Measurements from ENCODE around the gene TBRG1. TPM values are rescaled to one million over a fixed set of nuclear protein-coding genes. Genes with fewer than 3 reads are reported as not detected.

TBRG1 gene
- total and polyA plus RNA-seq, 2 of the 8 experiments (the other 6 are each of a cell fraction or from before 2014, with no cell fraction given): 16.3 to 26.7 TPM

GRCh38 chr11:124612045-124612444 is 10.6 kb upstream of the TBRG1 start (continued):
- TF ChIP-seq ATF3 (IDR thresholded peaks at IDR 0.05; ENCODE audit: insufficient read depth, low read depth, low read length) (no peak), EGR1 (IDR thresholded peaks at IDR 0.05; ENCODE audit: borderline replicate concordance, low read depth, low read length) (no peak), HDAC6 (IDR thresholded peaks at IDR 0.05; ENCODE audit: low read depth, low read length) (no peak), ATF2 (IDR thresholded peaks at IDR 0.05; ENCODE audit: low read length) (no peak)

Measured in H1 (cell line).